HEK293T (cell line): ENCODE measurements around the gene DPM1.

ENCODE experiments used
- CTCF ChIA-PET: fragments of 350-600 bp; formaldehyde crosslinking; extraction: SDS; loops from one replicate; lab custom pipeline; 2021; ENCODE audit warnings: antibody characterized with exemption, inconsistent platforms; lab: Yijun Ruan, JAX
- POLR2A ChIA-PET: fragments of 350-600 bp; formaldehyde crosslinking; extraction: SDS; loops from one replicate; lab custom pipeline; 2020; ENCODE audit warnings: antibody characterized with exemption, inconsistent platforms; lab: Yijun Ruan, JAX
- DNase-seq: peaks from one replicate; pipeline ENCODE4 v3.0.0; 2012; ENCODE audit warnings: mixed read lengths; ENCODE audit errors: extremely low spot score
- ARNT ChIP-seq: fragments of 450-650 bp; IDR thresholded peaks from 2 replicates; pipeline ENCODE4 v1.6.1; 2017; ENCODE audit warnings: mild to moderate bottlenecking
- BHLHE40 ChIP-seq: fragments of 450-650 bp; IDR thresholded peaks from 2 replicates; pipeline ENCODE4 v1.6.1; 2016; ENCODE audit warnings: mild to moderate bottlenecking, moderate library complexity, borderline replicate concordance
- CTBP1 ChIP-seq: fragments of 450-650 bp; IDR thresholded peaks from 2 replicates; pipeline ENCODE4 v1.6.1; 2016; ENCODE audit warnings: borderline replicate concordance
- ELF4 ChIP-seq: fragments of 450-650 bp; IDR thresholded peaks from 2 replicates; pipeline ENCODE4 v1.6.1; 2017; ENCODE audit warnings: antibody characterized with exemption
- FOXA1 ChIP-seq: fragments of 450-650 bp; IDR thresholded peaks from 2 replicates; pipeline ENCODE4 v1.6.1; 2016; ENCODE audit warnings: mild to moderate bottlenecking
- FOXK2 ChIP-seq: fragments of 450-650 bp; IDR thresholded peaks from 2 replicates; pipeline ENCODE4 v1.6.1; 2016; ENCODE audit warnings: mild to moderate bottlenecking
- FOXM1 ChIP-seq: fragments of 450-650 bp; IDR thresholded peaks from 2 replicates; pipeline ENCODE4 v1.6.1; 2017; ENCODE audit warnings: mild to moderate bottlenecking, borderline replicate concordance
- HDGF ChIP-seq: fragments of 450-650 bp; IDR thresholded peaks from 2 replicates; pipeline ENCODE4 v1.6.1; 2017; ENCODE audit warnings: antibody characterized with exemption, borderline replicate concordance
- L3MBTL2 ChIP-seq: fragments of 450-650 bp; conservative IDR thresholded peaks from 2 replicates; pipeline ENCODE4 v1.6.1; 2016; ENCODE audit warnings: mild to moderate bottlenecking
- LEF1 ChIP-seq: fragments of 450-650 bp; IDR thresholded peaks from 2 replicates; pipeline ENCODE4 v1.6.1; 2017; ENCODE audit warnings: mild to moderate bottlenecking, borderline replicate concordance
- NFRKB ChIP-seq: fragments of 450-650 bp; IDR thresholded peaks from 2 replicates; pipeline ENCODE4 v1.6.1; 2016; ENCODE audit warnings: mild to moderate bottlenecking, moderate library complexity
- SP1 ChIP-seq: fragments of 450-650 bp; IDR thresholded peaks from 2 replicates; pipeline ENCODE4 v1.6.1; 2017
- SUZ12 ChIP-seq: fragments of 450-650 bp; IDR thresholded peaks from 2 replicates; pipeline ENCODE4 v1.6.1; 2016; ENCODE audit warnings: mild to moderate bottlenecking
- TARDBP ChIP-seq: fragments of 450-650 bp; IDR thresholded peaks from 2 replicates; pipeline ENCODE4 v1.6.1; 2016
- ZNF384 ChIP-seq: fragments of 450-650 bp; IDR thresholded peaks from 2 replicates; pipeline ENCODE4 v1.6.1; 2016
- TF ChIP-seq, protein P1 (sequence below): fragments of 450-650 bp; IDR thresholded peaks from 2 replicates; pipeline ENCODE4 v1.6.1; 2016

DPM1 gene

DNA sequence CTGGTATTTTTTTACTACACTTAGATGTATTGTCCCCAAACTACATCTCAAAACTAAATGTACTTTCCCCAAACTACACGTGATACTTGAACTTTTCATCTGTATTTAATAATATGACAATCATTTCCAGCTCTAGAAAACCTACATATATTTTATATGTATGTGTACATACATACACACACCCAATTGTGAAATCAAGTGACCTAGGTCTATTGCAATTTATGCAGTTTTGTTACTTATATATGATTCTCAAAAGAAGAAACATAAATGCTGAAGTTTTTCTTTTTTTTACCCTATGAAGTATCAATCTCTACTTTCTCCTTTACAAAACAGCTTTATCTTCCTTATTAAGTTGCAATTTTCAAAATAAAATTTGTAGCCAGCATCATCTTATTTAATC lies 31.8 kb downstream of the DPM1 start:
- ChIA-PET POLR2A (no interaction called here), CTCF (interaction anchor here (1.6 kb wide), 1 partner anchor 132 kb away, joined by 4 read pairs; the partner anchor contains the start of gene BCAS4)
- DNase-seq: no peak
- no peak for TF ChIP-seq ARNT
- TF ChIP-seq NFRKB: no peak
- no peak for TF ChIP-seq L3MBTL2

GRCh38 chr20:50924261-50924920 lies 33.9 kb downstream of the DPM1 start:
- ChIA-PET POLR2A (no interaction called here), CTCF (interaction anchor here (0.6 kb wide), 1 partner anchor 168 kb away, joined by 3 read pairs; no protein-coding TSS in a partner anchor)
- TF ChIP-seq NFRKB: no peak
- TF ChIP-seq BHLHE40: no peak
- no peak for TF ChIP-seq ELF4
- TF ChIP-seq TARDBP: no peak
- no peak for TF ChIP-seq FOXK2
- TF ChIP-seq SUZ12: no peak
- TF ChIP-seq, protein P1, sequence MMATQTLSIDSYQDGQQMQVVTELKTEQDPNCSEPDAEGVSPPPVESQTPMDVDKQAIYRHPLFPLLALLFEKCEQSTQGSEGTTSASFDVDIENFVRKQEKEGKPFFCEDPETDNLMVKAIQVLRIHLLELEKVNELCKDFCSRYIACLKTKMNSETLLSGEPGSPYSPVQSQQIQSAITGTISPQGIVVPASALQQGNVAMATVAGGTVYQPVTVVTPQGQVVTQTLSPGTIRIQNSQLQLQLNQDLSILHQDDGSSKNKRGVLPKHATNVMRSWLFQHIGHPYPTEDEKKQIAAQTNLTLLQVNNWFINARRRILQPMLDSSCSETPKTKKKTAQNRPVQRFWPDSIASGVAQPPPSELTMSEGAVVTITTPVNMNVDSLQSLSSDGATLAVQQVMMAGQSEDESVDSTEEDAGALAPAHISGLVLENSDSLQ: no peak
- TF ChIP-seq ZNF384: no peak
- no peak for TF ChIP-seq CTBP1
- no peak for TF ChIP-seq L3MBTL2
- no peak for TF ChIP-seq FOXM1
- TF ChIP-seq LEF1: no peak
- TF ChIP-seq SP1: no peak
- TF ChIP-seq HDGF: no peak
- TF ChIP-seq FOXA1: no peak
- TF ChIP-seq ARNT: no peak
- no peak for DNase-seq

DNA sequence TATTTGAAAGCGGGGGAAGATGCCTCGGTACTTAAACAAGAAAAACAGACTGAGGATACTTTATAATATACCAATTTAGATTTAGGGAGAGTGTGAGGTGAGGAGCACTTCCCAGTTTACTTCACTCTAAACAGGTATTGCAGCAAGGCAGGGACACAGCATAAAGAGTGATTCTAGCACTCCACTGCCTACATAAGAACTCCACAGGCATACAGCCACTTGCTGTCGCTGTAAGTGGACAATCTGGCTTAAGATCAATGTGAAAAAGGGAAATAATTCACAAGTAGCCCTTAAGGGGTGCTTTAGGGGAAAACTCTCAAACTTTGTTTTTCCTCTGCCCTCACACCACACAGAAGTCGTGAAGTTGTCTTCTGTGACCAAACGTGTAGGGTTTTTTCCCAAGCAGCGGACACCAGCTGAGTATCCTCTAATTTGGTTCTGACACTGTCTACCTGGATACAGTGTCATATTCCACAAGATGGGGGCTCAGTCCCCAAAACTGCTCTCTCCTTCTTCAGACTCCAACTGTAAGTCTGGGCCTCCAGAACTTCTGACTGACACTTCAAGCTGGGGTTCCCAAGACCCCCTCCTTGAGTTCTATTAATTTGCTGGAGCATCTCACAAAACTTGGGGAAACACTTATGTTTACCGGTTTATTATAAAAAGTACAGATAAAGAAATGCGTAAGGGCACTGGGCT lies 36.4 kb downstream of the DPM1 start:
- POLR2A ChIA-PET: interaction anchor here (1.1 kb wide), 1 partner anchor 10 kb away, joined by 4 read pairs; the partner anchor contains the start of gene ADNP
- no peak for DNase-seq
- CTCF ChIA-PET: no interaction called here
- no peak for TF ChIP-seq TARDBP
- no peak for TF ChIP-seq ZNF384
- TF ChIP-seq L3MBTL2: no peak
- TF ChIP-seq FOXM1: no peak
- TF ChIP-seq FOXA1: no peak
- no peak for TF ChIP-seq ELF4
- no peak for TF ChIP-seq BHLHE40
- no peak for TF ChIP-seq NFRKB
- TF ChIP-seq, protein P1: no peak
- no peak for TF ChIP-seq CTBP1
- no peak for TF ChIP-seq HDGF
- TF ChIP-seq ARNT: no peak
- no peak for TF ChIP-seq LEF1
- TF ChIP-seq SP1: no peak
- TF ChIP-seq FOXK2: no peak
- no peak for TF ChIP-seq SUZ12

DNA sequence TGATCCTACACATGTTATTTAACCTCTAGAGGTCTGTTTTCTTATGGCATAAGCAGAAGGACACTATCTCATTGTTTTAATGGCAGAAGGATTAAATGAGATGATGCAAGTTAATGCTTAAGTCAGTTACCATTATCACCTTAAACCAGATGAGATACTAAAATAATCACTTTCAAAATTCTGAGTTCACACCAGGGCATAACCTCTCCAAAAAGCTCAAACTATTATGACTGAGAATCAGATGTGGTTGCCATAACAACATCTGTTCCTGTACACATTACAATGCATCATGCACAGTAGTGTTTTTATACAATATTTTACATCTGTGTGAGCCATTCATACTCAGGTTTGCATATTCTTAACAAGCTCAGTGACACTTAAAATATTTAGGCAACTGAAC lies 37.3 kb downstream of the DPM1 start:
- ChIA-PET CTCF (interaction anchor here (1.3 to 1.5 kb wide), 2 partner anchors 9 to 10 kb away, joined by 3 to 7 read pairs; partner anchors contain the start of gene ADNP), POLR2A (interaction anchor here (2.6 kb wide), 1 partner anchor 10 kb away, joined by 7 read pairs; the partner anchor contains the start of gene ADNP)
- DNase-seq: no peak
- TF ChIP-seq TARDBP (no peak), SP1 (no peak), CTBP1 (no peak), LEF1 (no peak), SUZ12 (no peak), ARNT (no peak), HDGF (no peak), FOXM1 (no peak), BHLHE40 (no peak), L3MBTL2 (no peak), NFRKB (no peak), FOXA1 (no peak), ZNF384 (no peak), FOXK2 (no peak), ELF4 (no peak)
- TF ChIP-seq, protein P1: no peak

- POLR2A ChIA-PET: interaction anchor here (2.6 kb wide), 1 partner anchor 12 kb away, joined by 7 read pairs; the partner anchor contains the start of gene ADNP
- DNase-seq: no peak
Observed at GRCh38 chr20:50919567-50919966, 38.8 kb downstream of the DPM1 start.

More at GRCh38 chr20:50919567-50919966, 38.8 kb downstream of the DPM1 start:
- no peak for TF ChIP-seq ELF4
- CTCF ChIA-PET: interaction anchor here (1.4 to 1.5 kb wide), 2 partner anchors 10 to 12 kb away, joined by 3 to 5 read pairs; partner anchors contain the start of gene ADNP
